Measurements from ENCODE around the gene UTP14C. TPM values are rescaled to one million over a fixed set of nuclear protein-coding genes. Genes with fewer than 3 reads are reported as not detected.

Gene UTP14C
- total and polyA plus RNA-seq, 2 of the 13 experiments (the other 11 are each of a cell fraction or from before 2014, with no cell fraction given), result 8.8 to 12.2 TPM

DNA sequence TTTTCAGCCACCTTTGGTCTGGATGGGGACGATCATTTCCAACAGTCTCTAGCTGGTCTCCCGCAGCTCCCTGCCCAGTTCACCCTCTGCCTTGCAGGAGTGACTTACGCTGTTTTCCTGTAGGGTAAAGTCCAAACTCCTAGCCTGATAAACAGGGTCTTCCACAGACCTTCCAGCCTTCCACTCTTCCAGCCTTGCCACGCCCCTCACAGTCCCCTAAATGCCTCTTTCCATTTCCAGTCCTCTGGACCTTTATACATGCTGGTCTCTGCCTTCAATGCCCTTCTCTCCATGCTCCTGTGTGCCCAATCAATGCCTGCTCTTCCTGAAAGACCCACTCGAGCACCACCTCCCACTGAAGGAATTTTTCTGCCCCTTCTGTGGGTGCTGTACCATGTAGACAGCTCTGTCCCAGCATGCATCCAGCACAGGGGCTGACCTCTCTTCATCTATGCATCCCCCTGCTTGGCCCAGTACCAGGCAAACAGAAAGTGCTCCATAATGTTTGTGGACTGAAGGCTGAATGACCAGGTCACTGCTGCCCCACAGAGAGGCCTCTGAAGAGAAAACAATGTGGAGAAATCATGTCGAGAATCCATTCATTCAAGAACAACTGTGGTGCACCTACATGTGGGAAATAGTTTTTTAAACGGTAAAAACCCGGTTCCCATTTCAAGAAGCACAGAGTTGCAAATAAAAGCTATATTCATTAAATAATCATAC lies 17.8 kb upstream of the UTP14C start (continued):
- TF ChIP-seq ZBTB7A (CRISPR knock-in tag; IDR thresholded peaks at IDR 0.05) (no peak), ZNF468 (CRISPR knock-in tag; IDR thresholded peaks at IDR 0.05) (no peak), RXRB (CRISPR knock-in tag; IDR thresholded peaks at IDR 0.05; ENCODE audit: borderline replicate concordance) (peak; percentile 29; the same call in 1 of the 2 replicates), RBFOX2 (IDR thresholded peaks at IDR 0.05; ENCODE audit: low read depth, low read length) (no peak), PAXIP1 (CRISPR knock-in tag; conservative IDR thresholded peaks at IDR 0.05) (peak; percentile 50; the same call in 1 of the 2 replicates), ZNF235 (CRISPR knock-in tag; IDR thresholded peaks at IDR 0.05; ENCODE audit: borderline replicate concordance) (no peak), ZNF383 (CRISPR knock-in tag; IDR thresholded peaks at IDR 0.05; ENCODE audit: borderline replicate concordance) (no peak), ZNF296 (CRISPR knock-in tag; conservative IDR thresholded peaks at IDR 0.05) (0 out of 2 replicates have a peak, but pooled peaks have one; percentile 41), PHF21A (CRISPR knock-in tag; IDR thresholded peaks at IDR 0.05) (peak; percentile 28; the same call in 1 of the 2 replicates), TEAD2 (CRISPR knock-in tag; IDR thresholded peaks at IDR 0.05) (no peak), HNF4A (CRISPR knock-in tag; IDR thresholded peaks at IDR 0.05) (peak; percentile 55), SP4 (CRISPR knock-in tag; IDR thresholded peaks at IDR 0.05) (no peak), SAP130 (CRISPR knock-in tag; IDR thresholded peaks at IDR 0.05; ENCODE audit: low read depth) (peak; percentile 65), ZNF615 (CRISPR knock-in tag; IDR thresholded peaks at IDR 0.05; ENCODE audit: borderline replicate concordance) (no peak), ZSCAN29 (CRISPR knock-in tag; conservative IDR thresholded peaks at IDR 0.05) (0 out of 2 replicates have a peak, but pooled peaks have one; percentile 39), ZSCAN21 (CRISPR knock-in tag; IDR thresholded peaks at IDR 0.05; ENCODE audit: borderline replicate concordance) (no peak)
- TF ChIP-seq, protein P1, sequence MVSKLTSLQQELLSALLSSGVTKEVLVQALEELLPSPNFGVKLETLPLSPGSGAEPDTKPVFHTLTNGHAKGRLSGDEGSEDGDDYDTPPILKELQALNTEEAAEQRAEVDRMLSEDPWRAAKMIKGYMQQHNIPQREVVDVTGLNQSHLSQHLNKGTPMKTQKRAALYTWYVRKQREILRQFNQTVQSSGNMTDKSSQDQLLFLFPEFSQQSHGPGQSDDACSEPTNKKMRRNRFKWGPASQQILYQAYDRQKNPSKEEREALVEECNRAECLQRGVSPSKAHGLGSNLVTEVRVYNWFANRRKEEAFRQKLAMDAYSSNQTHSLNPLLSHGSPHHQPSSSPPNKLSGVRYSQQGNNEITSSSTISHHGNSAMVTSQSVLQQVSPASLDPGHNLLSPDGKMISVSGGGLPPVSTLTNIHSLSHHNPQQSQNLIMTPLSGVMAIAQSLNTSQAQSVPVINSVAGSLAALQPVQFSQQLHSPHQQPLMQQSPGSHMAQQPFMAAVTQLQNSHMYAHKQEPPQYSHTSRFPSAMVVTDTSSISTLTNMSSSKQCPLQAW (CRISPR knock-in tag; IDR thresholded peaks at IDR 0.05), result no peak
- TF ChIP-seq, protein P2, sequence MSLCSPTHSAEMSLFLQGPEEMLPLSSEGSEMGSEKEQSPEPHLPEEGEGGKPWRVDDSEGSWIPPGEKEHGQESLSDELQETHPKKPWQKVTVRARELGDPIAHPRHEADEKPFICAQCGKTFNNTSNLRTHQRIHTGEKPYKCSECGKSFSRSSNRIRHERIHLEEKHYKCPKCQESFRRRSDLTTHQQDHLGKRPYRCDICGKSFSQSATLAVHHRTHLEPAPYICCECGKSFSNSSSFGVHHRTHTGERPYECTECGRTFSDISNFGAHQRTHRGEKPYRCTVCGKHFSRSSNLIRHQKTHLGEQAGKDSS (CRISPR knock-in tag; IDR thresholded peaks at IDR 0.05; ENCODE audit: borderline replicate concordance, low read depth), result 0 out of 2 replicates have a peak, but pooled peaks have one; percentile 29
- TF ChIP-seq, protein P3, sequence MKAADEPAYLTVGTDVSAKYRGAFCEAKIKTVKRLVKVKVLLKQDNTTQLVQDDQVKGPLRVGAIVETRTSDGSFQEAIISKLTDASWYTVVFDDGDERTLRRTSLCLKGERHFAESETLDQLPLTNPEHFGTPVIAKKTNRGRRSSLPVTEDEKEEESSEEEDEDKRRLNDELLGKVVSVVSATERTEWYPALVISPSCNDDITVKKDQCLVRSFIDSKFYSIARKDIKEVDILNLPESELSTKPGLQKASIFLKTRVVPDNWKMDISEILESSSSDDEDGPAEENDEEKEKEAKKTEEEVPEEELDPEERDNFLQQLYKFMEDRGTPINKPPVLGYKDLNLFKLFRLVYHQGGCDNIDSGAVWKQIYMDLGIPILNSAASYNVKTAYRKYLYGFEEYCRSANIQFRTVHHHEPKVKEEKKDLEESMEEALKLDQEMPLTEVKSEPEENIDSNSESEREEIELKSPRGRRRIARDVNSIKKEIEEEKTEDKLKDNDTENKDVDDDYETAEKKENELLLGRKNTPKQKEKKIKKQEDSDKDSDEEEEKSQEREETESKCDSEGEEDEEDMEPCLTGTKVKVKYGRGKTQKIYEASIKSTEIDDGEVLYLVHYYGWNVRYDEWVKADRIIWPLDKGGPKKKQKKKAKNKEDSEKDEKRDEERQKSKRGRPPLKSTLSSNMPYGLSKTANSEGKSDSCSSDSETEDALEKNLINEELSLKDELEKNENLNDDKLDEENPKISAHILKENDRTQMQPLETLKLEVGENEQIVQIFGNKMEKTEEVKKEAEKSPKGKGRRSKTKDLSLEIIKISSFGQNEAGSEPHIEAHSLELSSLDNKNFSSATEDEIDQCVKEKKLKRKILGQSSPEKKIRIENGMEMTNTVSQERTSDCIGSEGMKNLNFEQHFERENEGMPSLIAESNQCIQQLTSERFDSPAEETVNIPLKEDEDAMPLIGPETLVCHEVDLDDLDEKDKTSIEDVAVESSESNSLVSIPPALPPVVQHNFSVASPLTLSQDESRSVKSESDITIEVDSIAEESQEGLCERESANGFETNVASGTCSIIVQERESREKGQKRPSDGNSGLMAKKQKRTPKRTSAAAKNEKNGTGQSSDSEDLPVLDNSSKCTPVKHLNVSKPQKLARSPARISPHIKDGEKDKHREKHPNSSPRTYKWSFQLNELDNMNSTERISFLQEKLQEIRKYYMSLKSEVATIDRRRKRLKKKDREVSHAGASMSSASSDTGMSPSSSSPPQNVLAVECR (CRISPR knock-in tag; IDR thresholded peaks at IDR 0.05; ENCODE audit: borderline replicate concordance), result peak; percentile 26; the same call in 1 of the 2 replicates
